Stimulated activated naive B cell treated with anti-CD40 and anti-IgM and Interleukin-4, amounts not matched to agents 10 μg/mL and 1 μg/mL and 100 μg/mL, for 72 hours (primary cell): ENCODE data around the gene PTPN4.

Source experiments
- ATAC-seq, 2 donors: fragments of 150-1000 bp; cut with Tn5 transposase; replicated peaks; 2 replicates each; pipeline ENCODE4 v1.10.0; 2021; ENCODE audit warnings: moderate library complexity in 1 of 2
- DNase-seq: peaks from one replicate; pipeline ENCODE4 v3.0.0; 2021
- H3K27ac Mint-ChIP-seq: one replicate; pipeline ENCODE4 v1.8.0; 2022; ENCODE audit warnings: mild to moderate bottlenecking, mixed read lengths
- H3K27me3 Mint-ChIP-seq, 2 donors: one replicate each; pipeline ENCODE4 v1.8.0; 2022; ENCODE audit warnings: mixed read lengths in 2 of 2
- H3K36me3 Mint-ChIP-seq, 2 donors: one replicate each; pipeline ENCODE4 v1.8.0; 2022; ENCODE audit warnings: mixed read lengths in 2 of 2, mild to moderate bottlenecking in 1 of 2
- H3K4me1 Mint-ChIP-seq, 2 donors: one replicate each; pipeline ENCODE4 v1.8.0; 2022; ENCODE audit warnings: mixed read lengths in 2 of 2, mild to moderate bottlenecking in 1 of 2
- H3K4me3 Mint-ChIP-seq, 2 donors: one replicate each; pipeline ENCODE4 v1.8.0; 2022; ENCODE audit warnings: mild to moderate bottlenecking in 2 of 2, mixed read lengths in 2 of 2, moderate library complexity in 1 of 2
- H3K9me3 Mint-ChIP-seq, 2 donors: one replicate each; pipeline ENCODE4 v1.8.0; 2022; ENCODE audit warnings: mixed read lengths in 2 of 2, mild to moderate bottlenecking in 1 of 2

The PTPN4 gene

GRCh38 chr2:119759451-119760236, at the start of gene PTPN4:
PTPN4 (plus strand) TSS chr2:119759922; CDS start chr2:119809854, 49,932 bp downstream.
- ATAC-seq (peak; percentile 95 to 96), DNase-seq (peak; percentile 97)
- H3K9me3 Mint-ChIP-seq: no peaks in the 10 kb centered on the region
- H3K27me3 Mint-ChIP-seq: peaks cover 0 to 1% of the 10 kb centered on the region in 2 donors
- H3K4me3 Mint-ChIP-seq: peak within 1 kb of the TSS; percentile 94 to 98
- peak within 1 kb of the TSS; percentile 86 for H3K27ac Mint-ChIP-seq
- H3K4me1 Mint-ChIP-seq: peaks cover 23 to 52% of the 10 kb centered on the region in 2 donors
- no peaks in the 10 kb centered on the region for H3K36me3 Mint-ChIP-seq

- Mint-ChIP-seq H3K36me3 (peaks cover 0 to 2% of the 10 kb centered on the region in 2 donors), H3K4me1 (no peaks in the 10 kb centered on the region), H3K27me3 (peaks cover 4 to 5% of the 10 kb centered on the region in 2 donors), H3K4me3 (no peak overlapping the region), H3K9me3 (no peaks in the 10 kb centered on the region), H3K27ac (no peak overlapping the region)
- ATAC-seq: no peak
- no peak for DNase-seq
These were observed 49.4 kb upstream of the PTPN4 start for GRCh38 chr2:119710281-119710680.

- no peak for DNase-seq
- ATAC-seq: no peak
- no peaks in the 10 kb centered on the region for H3K9me3 Mint-ChIP-seq
- no peak overlapping the region for H3K4me3 Mint-ChIP-seq
- H3K36me3 Mint-ChIP-seq: peaks cover 0 to 2% of the 10 kb centered on the region in 2 donors
- H3K4me1 Mint-ChIP-seq: no peaks in the 10 kb centered on the region
- H3K27ac Mint-ChIP-seq: no peak overlapping the region
- H3K27me3 Mint-ChIP-seq: peaks cover 14 to 15% of the 10 kb centered on the region in 2 donors
These were observed 48.4 kb upstream of the PTPN4 start for GRCh38 chr2:119711352-119711751.

- Mint-ChIP-seq H3K9me3 (no peaks in the 10 kb centered on the region), H3K27me3 (peaks cover 15 to 16% of the 10 kb centered on the region in 2 donors), H3K27ac (no peak overlapping the region), H3K4me1 (no peaks in the 10 kb centered on the region), H3K36me3 (peaks cover 0 to 2% of the 10 kb centered on the region in 2 donors), H3K4me3 (no peak overlapping the region)
- no peak for DNase-seq
- ATAC-seq: no peak
These were observed 47.2 kb upstream of the PTPN4 start for GRCh38 chr2:119712571-119712970.

GRCh38 chr2:119713819-119714490, 45.8 kb upstream of the PTPN4 start:
- H3K4me1 Mint-ChIP-seq: no peaks in the 10 kb centered on the region

GRCh38 chr2:119715409-119716283, 44.1 kb upstream of the PTPN4 start:
- H3K9me3 Mint-ChIP-seq: no peaks in the 10 kb centered on the region
- no peak overlapping the region for H3K4me3 Mint-ChIP-seq
- H3K36me3 Mint-ChIP-seq: peaks cover 0 to 2% of the 10 kb centered on the region in 2 donors
- ATAC-seq (no peak), DNase-seq (no peak)
- no peaks in the 10 kb centered on the region for H3K4me1 Mint-ChIP-seq
- peaks cover 15 to 16% of the 10 kb centered on the region in 2 donors for H3K27me3 Mint-ChIP-seq
- H3K27ac Mint-ChIP-seq: no peak overlapping the region

More at GRCh38 chr2:119713819-119714490, 45.8 kb upstream of the PTPN4 start:
- ATAC-seq (no peak), DNase-seq (no peak)
- Mint-ChIP-seq H3K36me3 (peaks cover 0 to 2% of the 10 kb centered on the region in 2 donors), H3K4me3 (no peak overlapping the region), H3K27me3 (peaks cover 15 to 16% of the 10 kb centered on the region in 2 donors), H3K9me3 (no peaks in the 10 kb centered on the region), H3K27ac (no peak overlapping the region)

GRCh38 chr2:119716284-119716672, 43.4 kb upstream of the PTPN4 start:
- Mint-ChIP-seq H3K36me3 (peaks cover 0 to 2% of the 10 kb centered on the region in 2 donors), H3K4me1 (no peaks in the 10 kb centered on the region), H3K27me3 (peaks cover 15 to 16% of the 10 kb centered on the region in 2 donors), H3K4me3 (no peak overlapping the region), H3K27ac (no peak overlapping the region), H3K9me3 (peaks cover 0 to under 1% of the 10 kb centered on the region in 2 donors)
- ATAC-seq: no peak
- DNase-seq: no peak

- peaks cover 3% of the 10 kb centered on the region in 2 donors for H3K9me3 Mint-ChIP-seq
- H3K36me3 Mint-ChIP-seq: peaks cover 0 to 2% of the 10 kb centered on the region in 2 donors
- H3K27ac Mint-ChIP-seq: no peak overlapping the region
- no peak for DNase-seq
- ATAC-seq: no peak
- peaks cover 15 to 16% of the 10 kb centered on the region in 2 donors for H3K27me3 Mint-ChIP-seq
- no peak overlapping the region for H3K4me3 Mint-ChIP-seq
- H3K4me1 Mint-ChIP-seq: no peaks in the 10 kb centered on the region
These were observed 41.0 kb upstream of the PTPN4 start for GRCh38 chr2:119718501-119719260.

- no peak for DNase-seq
- H3K4me3 Mint-ChIP-seq: no peak overlapping the region
- peaks cover 3% of the 10 kb centered on the region in 2 donors for H3K9me3 Mint-ChIP-seq
- peaks cover 0 to 2% of the 10 kb centered on the region in 2 donors for H3K36me3 Mint-ChIP-seq
- no peak overlapping the region for H3K27ac Mint-ChIP-seq
- no peak for ATAC-seq
- no peaks in the 10 kb centered on the region for H3K4me1 Mint-ChIP-seq
- peaks cover 10 to 16% of the 10 kb centered on the region in 2 donors for H3K27me3 Mint-ChIP-seq
These were observed 40.5 kb upstream of the PTPN4 start for GRCh38 chr2:119719261-119719627.

- Mint-ChIP-seq H3K4me1 (no peaks in the 10 kb centered on the region), H3K36me3 (no peaks in the 10 kb centered on the region), H3K4me3 (no peak overlapping the region), H3K27ac (no peak overlapping the region), H3K9me3 (peaks cover 3% of the 10 kb centered on the region in 2 donors), H3K27me3 (peaks cover 4 to 5% of the 10 kb centered on the region in 2 donors)
- DNase-seq (no peak), ATAC-seq (no peak)
These were observed 38.7 kb upstream of the PTPN4 start for GRCh38 chr2:119721043-119721442.

- H3K4me3 Mint-ChIP-seq: no peak overlapping the region
- no peak for DNase-seq
- no peaks in the 10 kb centered on the region for H3K36me3 Mint-ChIP-seq
- H3K4me1 Mint-ChIP-seq: no peaks in the 10 kb centered on the region
- no peak for ATAC-seq
- peaks cover under 1% of the 10 kb centered on the region in 2 donors for H3K27me3 Mint-ChIP-seq
- H3K9me3 Mint-ChIP-seq: peaks cover 3% of the 10 kb centered on the region in 2 donors
- no peak overlapping the region for H3K27ac Mint-ChIP-seq
These were observed 38.3 kb upstream of the PTPN4 start for GRCh38 chr2:119721462-119721861.

GRCh38 chr2:119721904-119722303, 37.8 kb upstream of the PTPN4 start:
- H3K27me3 Mint-ChIP-seq: no peaks in the 10 kb centered on the region
- no peak overlapping the region for H3K27ac Mint-ChIP-seq
- peaks cover 3% of the 10 kb centered on the region in 2 donors for H3K9me3 Mint-ChIP-seq
- H3K4me3 Mint-ChIP-seq: no peak overlapping the region
- ATAC-seq: no peak
- DNase-seq: no peak
- no peaks in the 10 kb centered on the region for H3K36me3 Mint-ChIP-seq
- H3K4me1 Mint-ChIP-seq: no peaks in the 10 kb centered on the region

- Mint-ChIP-seq H3K4me1 (no peaks in the 10 kb centered on the region), H3K4me3 (no peak overlapping the region), H3K27me3 (no peaks in the 10 kb centered on the region), H3K27ac (no peak overlapping the region), H3K9me3 (peaks cover 3% of the 10 kb centered on the region in 2 donors), H3K36me3 (no peaks in the 10 kb centered on the region)
- no peak for DNase-seq
- ATAC-seq: no peak
These were observed 36.5 kb upstream of the PTPN4 start for GRCh38 chr2:119723186-119723585.
